DOHH2 (cell line): ENCODE data around the gene SDC4.

ENCODE experiments used
- CTCF ChIP-seq: fragments of 200-600 bp; sonication (generic); IDR thresholded peaks from one replicate; pipeline ENCODE4 v1.5.1; 2014; ENCODE audit warnings: antibody characterized with exemption, mild to moderate bottlenecking, low read depth, low read length; ENCODE audit not compliant: poor library complexity, severe bottlenecking
- EZH2phosphoT487 ChIP-seq: fragments of 200-600 bp; sonication (generic); IDR thresholded peaks from 2 replicates; pipeline ENCODE4 v1.6.1; 2017; ENCODE audit warnings: borderline replicate concordance, mild to moderate bottlenecking, antibody characterized with exemption, low read length, moderate library complexity, mixed read lengths

GRCh38 chr20:45344168-45344860, 3.9 kb downstream of the SDC4 start:
- TF ChIP-seq CTCF (no peak), EZH2phosphoT487 (no peak)
